Measurements from ENCODE around the gene SLC49A3.

SLC49A3 gene

DNA sequence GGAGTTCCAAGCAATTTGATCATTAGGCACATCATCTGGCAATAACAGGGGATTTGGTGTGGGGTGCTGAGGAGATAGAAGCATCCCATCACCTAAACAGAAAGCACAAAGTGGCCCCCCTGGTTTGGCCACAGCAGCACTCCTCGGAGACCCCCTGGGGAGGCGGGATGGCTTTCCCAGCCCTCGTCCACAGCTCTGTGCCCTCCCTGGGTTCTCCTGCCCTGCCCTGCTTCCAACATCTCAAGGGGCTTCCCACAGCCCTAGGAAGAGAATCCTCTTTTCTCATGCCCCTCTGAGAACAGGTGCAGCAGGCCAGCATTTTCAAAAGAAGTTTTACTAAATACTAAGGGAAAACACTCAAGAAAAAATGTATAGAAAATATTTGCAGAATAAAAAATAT is 27.7 kb downstream of the SLC49A3 start:
- no peak overlapping the region for H3K9ac ChIP-seq (ENCODE audit: low read depth, low read length, poor library complexity, severe bottlenecking)
- H3K9me3 ChIP-seq (ENCODE audit: insufficient read depth, low read depth, low read length), result no peaks in the 10 kb centered on the region; the same call in 1 of the 2 replicates
- peaks cover 13% of the 10 kb centered on the region; the same call in 1 of the 2 replicates for H3K79me2 ChIP-seq (ENCODE audit: insufficient read depth, low read length)
- H3K27me3 ChIP-seq (ENCODE audit: insufficient read depth, low read length, poor library complexity, severe bottlenecking), result no peaks in the 10 kb centered on the region
- H4K20me1 ChIP-seq (ENCODE audit: insufficient read depth, low read length, poor library complexity, severe bottlenecking), result no peaks in the 10 kb centered on the region
- peaks cover 14% of the 10 kb centered on the region for H3K4me1 ChIP-seq (ENCODE audit: insufficient read depth, low read length, poor library complexity, severe bottlenecking)
- TF ChIP-seq, protein P1, sequence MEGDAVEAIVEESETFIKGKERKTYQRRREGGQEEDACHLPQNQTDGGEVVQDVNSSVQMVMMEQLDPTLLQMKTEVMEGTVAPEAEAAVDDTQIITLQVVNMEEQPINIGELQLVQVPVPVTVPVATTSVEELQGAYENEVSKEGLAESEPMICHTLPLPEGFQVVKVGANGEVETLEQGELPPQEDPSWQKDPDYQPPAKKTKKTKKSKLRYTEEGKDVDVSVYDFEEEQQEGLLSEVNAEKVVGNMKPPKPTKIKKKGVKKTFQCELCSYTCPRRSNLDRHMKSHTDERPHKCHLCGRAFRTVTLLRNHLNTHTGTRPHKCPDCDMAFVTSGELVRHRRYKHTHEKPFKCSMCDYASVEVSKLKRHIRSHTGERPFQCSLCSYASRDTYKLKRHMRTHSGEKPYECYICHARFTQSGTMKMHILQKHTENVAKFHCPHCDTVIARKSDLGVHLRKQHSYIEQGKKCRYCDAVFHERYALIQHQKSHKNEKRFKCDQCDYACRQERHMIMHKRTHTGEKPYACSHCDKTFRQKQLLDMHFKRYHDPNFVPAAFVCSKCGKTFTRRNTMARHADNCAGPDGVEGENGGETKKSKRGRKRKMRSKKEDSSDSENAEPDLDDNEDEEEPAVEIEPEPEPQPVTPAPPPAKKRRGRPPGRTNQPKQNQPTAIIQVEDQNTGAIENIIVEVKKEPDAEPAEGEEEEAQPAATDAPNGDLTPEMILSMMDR (conservative IDR thresholded peaks at IDR 0.05; ENCODE audit: low read length), result no peak
- TF ChIP-seq EZH2phosphoT487 (IDR thresholded peaks at IDR 0.05; ENCODE audit: borderline replicate concordance), result no peak
- H3K4me3 ChIP-seq (ENCODE audit: low read length, poor library complexity, severe bottlenecking), result no peak overlapping the region
- H3F3A ChIP-seq (ENCODE audit: low read depth), result no peaks in the 10 kb centered on the region
- no peak overlapping the region for H3K4me2 ChIP-seq (ENCODE audit: low read depth, low read length, poor library complexity, severe bottlenecking)
- no peak overlapping the region for H2AFZ ChIP-seq (ENCODE audit: low read length)
- H3K9me2 ChIP-seq (replicated peaks; ENCODE audit: low read depth, low read length), result no peaks in the 10 kb centered on the region
- H3K36me3 ChIP-seq (ENCODE audit: insufficient read depth, low read length), result no peaks in the 10 kb centered on the region

- peaks cover 13% of the 10 kb centered on the region; the same call in 1 of the 2 replicates for H3K79me2 ChIP-seq (ENCODE audit: insufficient read depth, low read length)
- H3K4me1 ChIP-seq (ENCODE audit: insufficient read depth, low read length, poor library complexity, severe bottlenecking), result peaks cover 14% of the 10 kb centered on the region
Measured at GRCh38 chr4:660401-660800, 28.6 kb downstream of the SLC49A3 start.

GRCh38 chr4:659851-660250 is 29.1 kb downstream of the SLC49A3 start:
- no peak overlapping the region for H2AFZ ChIP-seq (ENCODE audit: low read length)
- H3K9me2 ChIP-seq (replicated peaks; ENCODE audit: low read depth, low read length), result no peaks in the 10 kb centered on the region
- H3K4me2 ChIP-seq (ENCODE audit: low read depth, low read length, poor library complexity, severe bottlenecking), result no peak overlapping the region
- peaks cover 3% of the 10 kb centered on the region; the same call in 1 of the 2 replicates for H3K9me3 ChIP-seq (ENCODE audit: insufficient read depth, low read depth, low read length)
- no peaks in the 10 kb centered on the region for H4K20me1 ChIP-seq (ENCODE audit: insufficient read depth, low read length, poor library complexity, severe bottlenecking)
- H3K9ac ChIP-seq (ENCODE audit: low read depth, low read length, poor library complexity, severe bottlenecking), result no peak overlapping the region
- H3K36me3 ChIP-seq (ENCODE audit: insufficient read depth, low read length), result no peaks in the 10 kb centered on the region
- no peak overlapping the region for H3K4me3 ChIP-seq (ENCODE audit: low read length, poor library complexity, severe bottlenecking)
- H3K27me3 ChIP-seq (ENCODE audit: insufficient read depth, low read length, poor library complexity, severe bottlenecking), result no peaks in the 10 kb centered on the region
- TF ChIP-seq, protein P1 (conservative IDR thresholded peaks at IDR 0.05; ENCODE audit: low read length), result no peak
- TF ChIP-seq EZH2phosphoT487 (IDR thresholded peaks at IDR 0.05; ENCODE audit: borderline replicate concordance), result no peak
- no peaks in the 10 kb centered on the region for H3F3A ChIP-seq (ENCODE audit: low read depth)
- peaks cover 7% of the 10 kb centered on the region; the same call in 1 of the 2 replicates for H3K79me2 ChIP-seq (ENCODE audit: insufficient read depth, low read length)
- H3K4me1 ChIP-seq (ENCODE audit: insufficient read depth, low read length, poor library complexity, severe bottlenecking), result peaks cover 12% of the 10 kb centered on the region

More at GRCh38 chr4:660401-660800, 28.6 kb downstream of the SLC49A3 start:
- H2AFZ ChIP-seq (ENCODE audit: low read length), result no peak overlapping the region
- no peak overlapping the region for H3K9ac ChIP-seq (ENCODE audit: low read depth, low read length, poor library complexity, severe bottlenecking)
- H3K36me3 ChIP-seq (ENCODE audit: insufficient read depth, low read length), result no peaks in the 10 kb centered on the region
- H3F3A ChIP-seq (ENCODE audit: low read depth), result no peaks in the 10 kb centered on the region
- peaks cover 3% of the 10 kb centered on the region; the same call in 1 of the 2 replicates for H3K9me3 ChIP-seq (ENCODE audit: insufficient read depth, low read depth, low read length)
- H3K4me2 ChIP-seq (ENCODE audit: low read depth, low read length, poor library complexity, severe bottlenecking), result no peak overlapping the region
- no peaks in the 10 kb centered on the region for H4K20me1 ChIP-seq (ENCODE audit: insufficient read depth, low read length, poor library complexity, severe bottlenecking)
- TF ChIP-seq EZH2phosphoT487 (IDR thresholded peaks at IDR 0.05; ENCODE audit: borderline replicate concordance), result no peak
- TF ChIP-seq, protein P1 (conservative IDR thresholded peaks at IDR 0.05; ENCODE audit: low read length), result no peak
- H3K9me2 ChIP-seq (replicated peaks; ENCODE audit: low read depth, low read length), result no peaks in the 10 kb centered on the region
- no peaks in the 10 kb centered on the region for H3K27me3 ChIP-seq (ENCODE audit: insufficient read depth, low read length, poor library complexity, severe bottlenecking)
- H3K4me3 ChIP-seq (ENCODE audit: low read length, poor library complexity, severe bottlenecking), result no peak overlapping the region
